Endothelial cell of umbilical vein (primary cell): ENCODE results near the gene HCRTR2. TPM values are rescaled to one million over a fixed set of nuclear protein-coding genes. Genes with fewer than 3 reads are reported as not detected.

Source experiments
- BruUV-seq: library from RNA; stranded (reverse); fragments of 400-500 nt; replicated peaks from 2 replicates; lab custom pipeline; 2021; lab: Mats Ljungman, UMichigan
- CTCF ChIA-PET: fragments of 300-600, 350-600 bp; sonication (Branson Sonifier 250); formaldehyde crosslinking; loops from one replicate; lab custom pipeline; 2021; ENCODE audit warnings: antibody characterized with exemption, inconsistent platforms; lab: Charles Lee
- POLR2A ChIA-PET: fragments of 300-600, 350-600 bp; sonication (Branson Sonifier 250); formaldehyde crosslinking; loops from one replicate; lab custom pipeline; 2021; ENCODE audit warnings: antibody characterized with exemption, inconsistent platforms; lab: Charles Lee
- DNase-seq: peaks from one replicate; pipeline ENCODE4 v3.0.0-alpha.2; 2011; ENCODE audit warnings: low read depth, low spot score
- FAIRE-seq: peaks from 2 replicates; lab custom pipeline; 2011; peaks lifted over from hg19 to GRCh38; lab: Jason Lieb, UNC
- H2AFZ ChIP-seq: 2 replicates; pipeline ENCODE4 v1.6.0; 2012; ENCODE audit warnings: low read depth, low read length, control low read depth, inconsistent platforms
- H3K27ac ChIP-seq: 2 replicates; pipeline ENCODE4 v1.5.1; 2011; ENCODE audit warnings: low read depth, mild to moderate bottlenecking, control low read depth, low read length, moderate library complexity; ENCODE audit not compliant: insufficient read depth
- H3K27me3 ChIP-seq, 2 experiments: 2 replicates each; pipeline versions ENCODE4 v1.6.0 to v1.6.1; 2011; ENCODE audit warnings: low read length in 2 of 2, mixed read lengths in 1 of 2; ENCODE audit not compliant: control insufficient read depth in 2 of 2, insufficient read depth in 2 of 2
- H3K36me3 ChIP-seq, 2 experiments: 2 replicates in 1 of 2; 3 replicates in 1 of 2; pipeline ENCODE4 v1.5.1; 2011; ENCODE audit warnings: low read length in 2 of 2, mild to moderate bottlenecking in 1 of 2, moderate library complexity in 1 of 2; ENCODE audit not compliant: control insufficient read depth in 2 of 2, insufficient read depth in 2 of 2; ENCODE audit errors: extremely low read depth in 1 of 2
- H3K4me1 ChIP-seq: 3 replicates; pipeline ENCODE4 v1.5.1; 2011; ENCODE audit warnings: mild to moderate bottlenecking, low read length; ENCODE audit not compliant: control insufficient read depth, insufficient read depth; ENCODE audit errors: extremely low read depth
- H3K4me2 ChIP-seq: 2 replicates; pipeline ENCODE4 v1.6.1; 2011; ENCODE audit warnings: low read length, control low read depth, mixed read lengths; ENCODE audit not compliant: insufficient read depth
- H3K4me3 ChIP-seq, 3 experiments: fragments of 200-600 bp in 1 of 3; sonication (generic), shearing (Covaris generic) in 1 of 3; replicated peaks in 1 of 3; 2 replicates each; pipeline ENCODE4 v1.5.1; 2011 to 2016; ENCODE audit warnings: control low read depth in 3 of 3, low read length in 3 of 3, mild to moderate bottlenecking in 2 of 3, inconsistent platforms in 1 of 3, low read depth in 1 of 3, moderate library complexity in 1 of 3; ENCODE audit not compliant: insufficient read depth in 1 of 3
- H3K79me2 ChIP-seq: 2 replicates; pipeline ENCODE4 v1.6.0; 2012; ENCODE audit warnings: low read length, inconsistent platforms; ENCODE audit not compliant: control insufficient read depth, insufficient read depth
- H3K9ac ChIP-seq: replicated peaks from 2 replicates; pipeline ENCODE3; 2011; ENCODE audit warnings: low read length, control low read depth; ENCODE audit not compliant: insufficient read depth; ENCODE audit errors: extremely low read depth
- H3K9me1 ChIP-seq: replicated peaks from 3 replicates; pipeline ENCODE4 v1.6.0; 2011; ENCODE audit warnings: mild to moderate bottlenecking, low read length; ENCODE audit not compliant: control insufficient read depth, insufficient read depth; ENCODE audit errors: extremely low read depth
- H3K9me3 ChIP-seq: replicated peaks from 2 replicates; pipeline ENCODE4 v1.5.1; 2012; ENCODE audit warnings: low read length, inconsistent platforms; ENCODE audit not compliant: control insufficient read depth, insufficient read depth
- H4K20me1 ChIP-seq: replicated peaks from 2 replicates; pipeline ENCODE3; 2011; ENCODE audit warnings: mild to moderate bottlenecking, low read length; ENCODE audit not compliant: control insufficient read depth, insufficient read depth; ENCODE audit errors: extremely low read depth
- EZH2 ChIP-seq: IDR thresholded peaks from 2 replicates; pipeline ENCODE4 v1.6.1; 2012; ENCODE audit warnings: borderline replicate concordance, low read depth, mild to moderate bottlenecking, moderate library complexity, low read length, inconsistent platforms; ENCODE audit not compliant: severe bottlenecking
- FOS ChIP-seq: IDR thresholded peaks from 2 replicates; pipeline ENCODE4 v1.6.1; 2011; ENCODE audit warnings: mild to moderate bottlenecking, low read length, moderate library complexity, borderline replicate concordance; ENCODE audit not compliant: insufficient read depth
- GATA2 ChIP-seq: IDR thresholded peaks from 2 replicates; pipeline ENCODE4 v1.7.0; 2011; ENCODE audit warnings: low read depth, mild to moderate bottlenecking, moderate library complexity, mixed read lengths, low read length; ENCODE audit not compliant: insufficient read length, insufficient read depth
- JUN ChIP-seq: IDR thresholded peaks from 2 replicates; pipeline ENCODE4 v1.6.1; 2011; ENCODE audit warnings: borderline replicate concordance, low read depth; ENCODE audit not compliant: insufficient read length, insufficient read depth
- MYC ChIP-seq: IDR thresholded peaks from one replicate; pipeline ENCODE4 v1.6.1; 2011; ENCODE audit warnings: mild to moderate bottlenecking, low read depth, low read length
- POLR2A ChIP-seq: IDR thresholded peaks from 2 replicates; pipeline ENCODE4 v1.6.1; 2012; ENCODE audit warnings: low read depth, mild to moderate bottlenecking, control low read depth, low read length
- POLR2AphosphoS5 ChIP-seq: IDR thresholded peaks from 2 replicates; pipeline ENCODE4 v1.6.1; 2012; ENCODE audit warnings: low read depth, mild to moderate bottlenecking, control low read depth, low read length, moderate library complexity; ENCODE audit not compliant: insufficient read depth
- dilution Hi-C: fragments of 300-500 bp; cut with MboI; formaldehyde crosslinking; loops from one replicate; pipeline ENCODE4 v1.15.0; 2019; ENCODE audit warnings: low sequenced_read_pairs; ENCODE audit not compliant: extremely low pct_ligation_motif_present
- intact Hi-C: fragments of 100-400 bp; cut with micrococcal nuclease; formaldehyde crosslinking; loops from one replicate; pipeline ENCODE4 v1.10.0; 2022
- polyA plus RNA-seq, 4 experiments: library from polyadenylated mRNA; depleted of rRNA in 3 of 4; stranded (reverse) in 3 of 4; unstranded in 1 of 4; fragments of >200 nt; gene quantifications; 2 replicates each; pipeline versions ENCODE4 v1.2.1 to v1.2.3, GENCODE V29; 2011 to 2012; ENCODE audit warnings: missing spikeins in 1 of 4
- total RNA-seq: library from RNA; stranded (reverse); gene quantifications from 2 replicates; pipeline ENCODE4 v1.2.3, GENCODE V29; 2021
- TF ChIP-seq, protein P1 (sequence below), 2 donors: IDR thresholded peaks; 1 replicate in 1 of 2; 2 replicates in 1 of 2; pipeline ENCODE4 v1.5.1; 2011; ENCODE audit warnings: low read length in 2 of 2, mild to moderate bottlenecking in 2 of 2, moderate library complexity in 2 of 2, control low read depth in 1 of 2, inconsistent platforms in 1 of 2, low read depth in 1 of 2; ENCODE audit not compliant: insufficient read depth in 1 of 2; ENCODE audit errors: extremely low read depth in 1 of 2
- TF ChIP-seq, protein P2 (sequence below): IDR thresholded peaks from 2 replicates; pipeline ENCODE4 v1.6.1; 2011; ENCODE audit not compliant: insufficient read depth, insufficient read length

HCRTR2 gene
- total and polyA plus RNA-seq, 2 donors (not counting 3 experiments of a cell fraction or from before 2014, with no cell fraction given): not detected

- no peak overlapping the region for H2AFZ ChIP-seq
- no peak overlapping the region for H3K4me3 ChIP-seq
- no peaks in the 10 kb centered on the region for H3K9me3 ChIP-seq
- no peaks in the 10 kb centered on the region for H4K20me1 ChIP-seq
- no peak for FAIRE-seq
- H3K36me3 ChIP-seq: no peaks in the 10 kb centered on the region
- POLR2A ChIA-PET: no interaction called here
- CTCF ChIA-PET: no interaction called here
- H3K9ac ChIP-seq: no peak overlapping the region
- H3K27ac ChIP-seq: no peak overlapping the region
- BruUV-seq: no TSS peak
- dilution Hi-C loops (no loop called here), intact Hi-C loops (no loop called here)
- no peaks in the 10 kb centered on the region for H3K4me1 ChIP-seq
- TF ChIP-seq EZH2: no peak
- no peak for TF ChIP-seq POLR2A
- TF ChIP-seq FOS: no peak
- TF ChIP-seq, protein P1, sequence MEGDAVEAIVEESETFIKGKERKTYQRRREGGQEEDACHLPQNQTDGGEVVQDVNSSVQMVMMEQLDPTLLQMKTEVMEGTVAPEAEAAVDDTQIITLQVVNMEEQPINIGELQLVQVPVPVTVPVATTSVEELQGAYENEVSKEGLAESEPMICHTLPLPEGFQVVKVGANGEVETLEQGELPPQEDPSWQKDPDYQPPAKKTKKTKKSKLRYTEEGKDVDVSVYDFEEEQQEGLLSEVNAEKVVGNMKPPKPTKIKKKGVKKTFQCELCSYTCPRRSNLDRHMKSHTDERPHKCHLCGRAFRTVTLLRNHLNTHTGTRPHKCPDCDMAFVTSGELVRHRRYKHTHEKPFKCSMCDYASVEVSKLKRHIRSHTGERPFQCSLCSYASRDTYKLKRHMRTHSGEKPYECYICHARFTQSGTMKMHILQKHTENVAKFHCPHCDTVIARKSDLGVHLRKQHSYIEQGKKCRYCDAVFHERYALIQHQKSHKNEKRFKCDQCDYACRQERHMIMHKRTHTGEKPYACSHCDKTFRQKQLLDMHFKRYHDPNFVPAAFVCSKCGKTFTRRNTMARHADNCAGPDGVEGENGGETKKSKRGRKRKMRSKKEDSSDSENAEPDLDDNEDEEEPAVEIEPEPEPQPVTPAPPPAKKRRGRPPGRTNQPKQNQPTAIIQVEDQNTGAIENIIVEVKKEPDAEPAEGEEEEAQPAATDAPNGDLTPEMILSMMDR (IDR thresholded peaks at IDR 0.05; ENCODE audit: extremely low read depth in 1 of 2, insufficient read depth in 1 of 2, low read depth in 1 of 2, low read length in 2 of 2): no peak
- no peak for TF ChIP-seq GATA2
- TF ChIP-seq, protein P2, sequence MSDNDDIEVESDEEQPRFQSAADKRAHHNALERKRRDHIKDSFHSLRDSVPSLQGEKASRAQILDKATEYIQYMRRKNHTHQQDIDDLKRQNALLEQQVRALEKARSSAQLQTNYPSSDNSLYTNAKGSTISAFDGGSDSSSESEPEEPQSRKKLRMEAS: no peak
- no peak for TF ChIP-seq POLR2AphosphoS5
- TF ChIP-seq JUN: no peak
- no peak for TF ChIP-seq MYC
- no peaks in the 10 kb centered on the region for H3K79me2 ChIP-seq
- no peaks in the 10 kb centered on the region for H3K9me1 ChIP-seq
- no peak for DNase-seq
- H3K27me3 ChIP-seq: no peaks in the 10 kb centered on the region
- no peak overlapping the region for H3K4me2 ChIP-seq
Observed at GRCh38 chr6:55199239-55199638, 24.9 kb downstream of the HCRTR2 start.
